ENCODE results near the gene PTPRA. TPM values are rescaled to one million over a fixed set of nuclear protein-coding genes. Genes with fewer than 3 reads are reported as not detected.

Gene PTPRA
- total and polyA plus RNA-seq, 4 donors = 8.7 to 24.3 (median 15.7) TPM

- Histone ChIP-seq H3K9ac (ENCODE audit: low read depth in 1 of 2, low read length in 2 of 2) (no peak overlapping the region), H3K27me3 (ENCODE audit: control insufficient read depth in 4 of 4, insufficient read depth in 4 of 4, low read length in 3 of 4) (no peaks in the 10 kb centered on the region), H3K27ac (ENCODE audit: low read depth in 1 of 2, low read length in 2 of 2) (no peak overlapping the region), H3K9me3 (ENCODE audit: control insufficient read depth in 4 of 4, low read length in 3 of 4) (no peaks in the 10 kb centered on the region), H3K4me3 (ENCODE audit: low read depth in 1 of 3, low read length in 3 of 3) (no peak overlapping the region), H3K36me3 (ENCODE audit: control insufficient read depth in 4 of 4, insufficient read depth in 3 of 4, low read depth in 1 of 4, low read length in 3 of 4) (peaks cover 0 to 3% (median 0%) of the 10 kb centered on the region in 4 donors), H3K4me1 (ENCODE audit: control insufficient read depth in 4 of 4, insufficient read depth in 4 of 4, low read length in 3 of 4) (no peaks in the 10 kb centered on the region)
- no peak for TF ChIP-seq NR2F2 (IDR thresholded peaks at IDR 0.05)
- no peak for TF ChIP-seq RXRA (IDR thresholded peaks at IDR 0.05)
- TF ChIP-seq ATF3 (IDR thresholded peaks at IDR 0.05) = no peak
- TF ChIP-seq YY1 (IDR thresholded peaks at IDR 0.05) = no peak
- TF ChIP-seq SP1 (IDR thresholded peaks at IDR 0.05) = no peak
- TF ChIP-seq EGR1 (IDR thresholded peaks at IDR 0.05; ENCODE audit: low read depth in 2 of 2) = no peak
- no peak for TF ChIP-seq TAF1 (conservative IDR thresholded peaks at IDR 0.05)
- TF ChIP-seq HNF4G (IDR thresholded peaks at IDR 0.05) = no peak
- no peak for TF ChIP-seq JUND (IDR thresholded peaks at IDR 0.05)
- no peak for TF ChIP-seq GABPA (IDR thresholded peaks at IDR 0.05 in 1 of 2, conservative IDR thresholded peaks at IDR 0.05 in 1 of 2)
- no peak for TF ChIP-seq ZBTB33 (IDR thresholded peaks at IDR 0.05)
- TF ChIP-seq MAX (IDR thresholded peaks at IDR 0.05) = no peak
- no peak for TF ChIP-seq CTCF (IDR thresholded peaks at IDR 0.05; ENCODE audit: low read depth, low read length, missing input control)
- no peak for DNase-seq (ENCODE audit: low spot score)
These were observed 59.2 kb downstream of the PTPRA start for GRCh38 chr20:2932498-2932897.

GRCh38 chr20:2937902-2938301 is 64.6 kb downstream of the PTPRA start:
- H3K9ac ChIP-seq (ENCODE audit: low read depth in 1 of 2, low read length in 2 of 2) = no peak overlapping the region
- no peaks in the 10 kb centered on the region for H3K27me3 ChIP-seq (ENCODE audit: control insufficient read depth in 4 of 4, insufficient read depth in 4 of 4, low read length in 3 of 4)
- peaks cover 0 to 2% (median 0%) of the 10 kb centered on the region in 4 donors for H3K36me3 ChIP-seq (ENCODE audit: control insufficient read depth in 4 of 4, insufficient read depth in 3 of 4, low read depth in 1 of 4, low read length in 3 of 4)
- no peak overlapping the region for H3K4me3 ChIP-seq (ENCODE audit: low read depth in 1 of 3, low read length in 3 of 3)
- H3K9me3 ChIP-seq (ENCODE audit: control insufficient read depth in 4 of 4, low read length in 3 of 4) = no peaks in the 10 kb centered on the region
- 95% methylated on average over 5 of the region's 5 CpGs for WGBS
- TF ChIP-seq JUND (IDR thresholded peaks at IDR 0.05) = no peak
- no peak for TF ChIP-seq SP1 (IDR thresholded peaks at IDR 0.05)
- no peak for TF ChIP-seq GABPA (IDR thresholded peaks at IDR 0.05 in 1 of 2, conservative IDR thresholded peaks at IDR 0.05 in 1 of 2)
- TF ChIP-seq TAF1 (conservative IDR thresholded peaks at IDR 0.05) = no peak
- no peak for TF ChIP-seq HNF4G (IDR thresholded peaks at IDR 0.05)
- TF ChIP-seq YY1 (IDR thresholded peaks at IDR 0.05) = no peak
- no peak for TF ChIP-seq MAX (IDR thresholded peaks at IDR 0.05)
- no peak for TF ChIP-seq REST (IDR thresholded peaks at IDR 0.05)
- TF ChIP-seq ZBTB33 (IDR thresholded peaks at IDR 0.05) = no peak
- TF ChIP-seq FOXA1 (IDR thresholded peaks at IDR 0.05) = no peak
- TF ChIP-seq HNF4A (conservative IDR thresholded peaks at IDR 0.05) = no peak
- TF ChIP-seq ATF3 (IDR thresholded peaks at IDR 0.05) = no peak
- TF ChIP-seq RXRA (IDR thresholded peaks at IDR 0.05) = no peak
- no peak for DNase-seq (ENCODE audit: low spot score)
- no peaks in the 10 kb centered on the region for H3K4me1 ChIP-seq (ENCODE audit: control insufficient read depth in 4 of 4, insufficient read depth in 4 of 4, low read length in 3 of 4)
- no peak overlapping the region for H3K27ac ChIP-seq (ENCODE audit: low read depth in 1 of 2, low read length in 2 of 2)
